ENCODE results near the gene PTPN21. TPM values are rescaled to one million over a fixed set of nuclear protein-coding genes. Genes with fewer than 3 reads are reported as not detected.
A peak's percentile ranks its signal among the peaks of the same experiment; 100 is the strongest.

The PTPN21 gene
- total and polyA plus RNA-seq, 9 of the 15 experiments (the other 6 are each of a cell fraction or from before 2014, with no cell fraction given): 0.06 to 1.9 (median 0.94) TPM

DNA sequence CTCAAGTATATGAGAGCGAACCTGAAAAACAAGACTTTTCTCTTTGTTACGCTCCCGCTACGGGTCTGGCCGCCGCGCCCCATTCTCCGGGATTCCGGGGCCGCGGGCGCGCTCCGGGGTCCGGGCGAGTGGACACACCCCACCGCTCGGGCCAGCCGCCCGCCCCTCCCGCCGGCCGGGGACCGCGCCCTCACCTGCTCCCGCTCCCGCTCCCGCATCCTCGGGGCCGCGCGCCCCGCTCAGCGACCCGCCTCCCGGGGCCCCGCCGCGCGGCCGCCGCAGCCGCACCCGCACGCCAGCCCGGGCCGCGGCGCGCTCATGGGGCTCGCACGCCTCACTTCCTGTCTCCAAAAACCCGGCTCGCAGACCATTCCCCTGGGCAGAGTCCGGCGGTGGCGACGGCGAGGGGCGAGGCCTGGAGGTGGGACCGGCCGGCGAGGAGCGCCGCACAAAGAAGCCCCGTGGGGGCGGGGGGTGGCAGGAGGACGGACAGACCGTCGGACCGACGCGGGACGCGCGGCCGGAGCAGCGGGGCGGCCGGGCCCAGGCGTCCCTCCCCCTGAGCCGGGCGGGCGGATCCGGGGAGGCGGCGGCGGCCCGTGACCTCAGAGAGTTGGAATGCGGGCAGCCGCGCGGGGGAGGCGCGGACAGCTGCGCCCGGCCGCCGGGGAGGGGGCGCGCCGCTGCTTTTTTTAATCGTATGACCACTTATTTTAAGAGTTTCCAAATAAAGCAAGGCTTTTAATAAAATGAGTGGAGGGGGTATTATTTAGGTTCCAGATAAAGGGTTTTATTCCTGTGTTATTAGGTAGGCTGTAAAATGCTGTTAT lies at the start of gene PTPN21 (continued):
- TF ChIP-seq E2F1 (CRISPR knock-in tag; IDR thresholded peaks at IDR 0.05) (no peak), SMARCA4 (IDR thresholded peaks at IDR 0.05) (no peak), STAT6 (CRISPR knock-in tag; IDR thresholded peaks at IDR 0.05) (no peak), DPF2 (IDR thresholded peaks at IDR 0.05) (peak; percentile 51; the same call in 1 of the 2 replicates), ELF1 (tag; IDR thresholded peaks at IDR 0.05) (0 out of 2 replicates have a peak, but pooled peaks have one; percentile 24), ZFP91 (CRISPR knock-in tag; IDR thresholded peaks at IDR 0.05) (no peak), NRF1 (conservative IDR thresholded peaks at IDR 0.05 in 1 of 2, IDR thresholded peaks at IDR 0.05 in 1 of 2) (peak in 1 of 2 experiments; percentile 23; a peak in 1 of 4 replicates), RBBP5 (IDR thresholded peaks at IDR 0.05; ENCODE audit: borderline replicate concordance, insufficient read depth, low read length, poor library complexity, severe bottlenecking) (peak; percentile 55), SIRT6 (IDR thresholded peaks at IDR 0.05; ENCODE audit: low read depth, low read length) (no peak), FOSL1 (tag; conservative IDR thresholded peaks at IDR 0.05) (peak; percentile 79), XRCC3 (IDR thresholded peaks at IDR 0.05) (no peak), ZNF212 (CRISPR knock-in tag; IDR thresholded peaks at IDR 0.05) (no peak), CREBBP (IDR thresholded peaks at IDR 0.05; ENCODE audit: low read depth, low read length) (no peak), ZNF780A (CRISPR knock-in tag; IDR thresholded peaks at IDR 0.05) (no peak), KLF13 (tag; IDR thresholded peaks at IDR 0.05; ENCODE audit: borderline replicate concordance, low read depth) (no peak), TCF7L2 (IDR thresholded peaks at IDR 0.05; ENCODE audit: low read depth, low read length) (no peak), MCM7 (IDR thresholded peaks at IDR 0.05) (no peak), RB1 (IDR thresholded peaks at IDR 0.05; ENCODE audit: low read depth) (0 out of 2 replicates have a peak, but pooled peaks have one; percentile 18)
- TF ChIP-seq, protein P1, sequence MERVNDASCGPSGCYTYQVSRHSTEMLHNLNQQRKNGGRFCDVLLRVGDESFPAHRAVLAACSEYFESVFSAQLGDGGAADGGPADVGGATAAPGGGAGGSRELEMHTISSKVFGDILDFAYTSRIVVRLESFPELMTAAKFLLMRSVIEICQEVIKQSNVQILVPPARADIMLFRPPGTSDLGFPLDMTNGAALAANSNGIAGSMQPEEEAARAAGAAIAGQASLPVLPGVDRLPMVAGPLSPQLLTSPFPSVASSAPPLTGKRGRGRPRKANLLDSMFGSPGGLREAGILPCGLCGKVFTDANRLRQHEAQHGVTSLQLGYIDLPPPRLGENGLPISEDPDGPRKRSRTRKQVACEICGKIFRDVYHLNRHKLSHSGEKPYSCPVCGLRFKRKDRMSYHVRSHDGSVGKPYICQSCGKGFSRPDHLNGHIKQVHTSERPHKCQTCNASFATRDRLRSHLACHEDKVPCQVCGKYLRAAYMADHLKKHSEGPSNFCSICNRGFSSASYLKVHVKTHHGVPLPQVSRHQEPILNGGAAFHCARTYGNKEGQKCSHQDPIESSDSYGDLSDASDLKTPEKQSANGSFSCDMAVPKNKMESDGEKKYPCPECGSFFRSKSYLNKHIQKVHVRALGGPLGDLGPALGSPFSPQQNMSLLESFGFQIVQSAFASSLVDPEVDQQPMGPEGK (CRISPR knock-in tag; IDR thresholded peaks at IDR 0.05; ENCODE audit: borderline replicate concordance): no peak
